CD4-positive, alpha-beta T cell treated with Interleukin-17A for 4 hours (primary cell): ENCODE data around the gene LYZL1.
"Not testable (repeated sequence)": the region's sequence is repeated elsewhere in the genome, so short reads cannot be mapped to it uniquely, and the experiment has no call there.

Experiments used
- DNase-seq: peaks from one replicate; pipeline ENCODE4 v3.0.0-alpha.2; 2020; ENCODE audit warnings: mixed read lengths

The LYZL1 gene

GRCh38 chr10:29337526-29337925 is 48.7 kb downstream of the LYZL1 start:
- DNase-seq = not testable (repeated sequence)

GRCh38 chr10:29343607-29344038 is 54.8 kb downstream of the LYZL1 start:
- DNase-seq = no peak

DNA sequence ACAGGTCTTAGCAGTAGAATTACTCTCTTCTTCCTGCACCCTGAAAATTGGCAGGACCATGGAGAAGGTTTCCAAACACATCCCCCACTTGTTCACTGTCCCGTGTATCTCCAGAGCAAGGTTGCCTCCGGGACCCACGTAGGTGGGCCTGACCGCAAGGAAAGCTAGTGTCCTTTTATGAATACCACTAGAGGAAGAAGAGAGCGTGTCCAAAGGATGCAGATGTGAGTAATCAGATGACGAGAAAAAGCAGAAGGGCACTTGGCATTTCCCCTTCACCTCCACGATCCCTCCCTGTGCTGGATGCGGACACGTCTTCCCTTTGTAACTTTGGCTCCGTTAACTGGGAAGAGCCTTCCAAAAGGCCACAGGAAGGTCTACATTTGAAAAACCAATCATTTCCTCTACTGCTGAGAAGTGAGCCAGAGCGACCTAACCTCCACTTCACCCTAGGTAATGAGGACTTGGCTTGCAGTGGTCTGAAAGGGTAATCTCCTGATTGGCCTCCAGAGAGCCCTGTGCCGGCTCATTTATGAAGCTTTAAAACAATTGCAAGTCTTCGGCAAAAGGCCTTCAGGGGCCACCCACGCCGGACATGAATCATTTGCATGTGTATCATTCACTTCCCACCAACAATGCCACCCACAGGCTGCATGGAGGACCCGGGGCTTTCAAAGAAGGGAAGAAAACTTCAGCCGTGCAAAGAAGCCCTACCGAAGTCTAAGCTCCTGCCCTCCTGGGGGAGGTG is 55.4 kb downstream of the LYZL1 start:
- no peak for DNase-seq

- no peak for DNase-seq
Observed at GRCh38 chr10:29345144-29345909, 56.5 kb downstream of the LYZL1 start.

DNA sequence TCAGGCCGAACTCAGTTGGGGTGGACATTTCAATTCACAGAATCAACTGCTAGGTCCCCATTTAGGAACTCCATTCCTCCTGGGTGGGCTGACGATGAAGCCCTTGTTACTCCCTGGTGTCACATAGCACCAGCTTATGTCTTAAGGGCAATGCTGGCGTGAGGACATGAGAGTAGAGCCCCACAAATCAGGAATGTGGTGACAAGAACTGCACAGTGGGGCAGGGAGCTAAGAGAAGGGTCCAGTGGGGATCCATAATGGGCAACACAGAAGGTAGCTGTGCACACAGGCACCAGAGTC is 57.0 kb downstream of the LYZL1 start:
- no peak for DNase-seq

DNA sequence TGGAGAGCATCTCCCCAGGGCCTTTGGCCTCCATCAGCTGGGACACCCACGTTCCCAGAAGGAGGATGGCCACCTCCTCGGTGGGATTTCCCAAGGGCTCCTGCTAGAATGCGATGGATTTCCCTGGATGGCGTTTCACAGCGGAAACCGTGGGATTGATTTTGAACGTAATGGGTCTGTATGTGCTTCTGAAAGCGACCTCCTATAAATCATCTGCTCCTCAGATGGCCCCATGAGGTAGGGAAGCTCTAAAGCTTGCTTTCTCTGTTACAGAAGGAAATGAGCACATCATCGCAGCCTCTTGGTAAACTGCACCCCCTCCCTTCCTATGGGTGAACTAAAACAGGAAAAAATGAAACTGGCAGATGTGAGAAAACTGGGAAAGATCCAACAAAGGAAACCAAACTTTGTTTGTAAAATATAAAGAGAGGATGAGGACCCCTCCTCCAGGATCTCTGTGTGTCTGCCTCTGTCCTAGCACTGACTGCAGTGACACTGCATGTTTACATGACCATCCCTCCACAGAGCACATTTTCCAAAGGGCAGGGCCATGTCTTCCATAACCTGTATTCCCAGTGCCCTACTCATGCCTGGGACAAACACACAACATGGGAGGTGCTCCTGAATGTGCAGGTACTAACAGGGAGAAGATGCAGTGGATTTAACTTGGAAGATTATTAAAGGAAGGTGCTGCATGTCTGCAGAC is 57.6 kb downstream of the LYZL1 start:
- no peak for DNase-seq

DNA sequence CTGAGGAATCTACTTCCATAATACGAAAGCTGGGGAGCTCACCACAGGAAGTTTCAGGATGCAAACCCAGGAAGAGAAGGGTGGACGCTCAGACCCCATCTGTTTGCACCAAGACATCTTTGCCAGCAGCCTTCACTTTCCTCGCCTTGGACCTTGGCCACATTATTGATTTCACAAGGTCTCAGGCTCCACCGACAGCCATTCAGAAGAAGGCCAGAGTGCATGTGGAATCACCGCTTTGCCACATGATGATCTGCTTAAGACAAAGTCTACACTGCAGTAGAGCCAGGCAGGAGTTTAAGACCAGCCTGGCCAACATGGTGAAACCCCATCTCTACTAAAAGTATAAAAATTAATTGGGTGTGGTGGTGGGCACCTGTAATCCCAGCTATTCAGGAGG is 60.0 kb downstream of the LYZL1 start:
- no peak for DNase-seq

GRCh38 chr10:29353305-29353704 is 64.4 kb downstream of the LYZL1 start:
- DNase-seq = no peak

DNA sequence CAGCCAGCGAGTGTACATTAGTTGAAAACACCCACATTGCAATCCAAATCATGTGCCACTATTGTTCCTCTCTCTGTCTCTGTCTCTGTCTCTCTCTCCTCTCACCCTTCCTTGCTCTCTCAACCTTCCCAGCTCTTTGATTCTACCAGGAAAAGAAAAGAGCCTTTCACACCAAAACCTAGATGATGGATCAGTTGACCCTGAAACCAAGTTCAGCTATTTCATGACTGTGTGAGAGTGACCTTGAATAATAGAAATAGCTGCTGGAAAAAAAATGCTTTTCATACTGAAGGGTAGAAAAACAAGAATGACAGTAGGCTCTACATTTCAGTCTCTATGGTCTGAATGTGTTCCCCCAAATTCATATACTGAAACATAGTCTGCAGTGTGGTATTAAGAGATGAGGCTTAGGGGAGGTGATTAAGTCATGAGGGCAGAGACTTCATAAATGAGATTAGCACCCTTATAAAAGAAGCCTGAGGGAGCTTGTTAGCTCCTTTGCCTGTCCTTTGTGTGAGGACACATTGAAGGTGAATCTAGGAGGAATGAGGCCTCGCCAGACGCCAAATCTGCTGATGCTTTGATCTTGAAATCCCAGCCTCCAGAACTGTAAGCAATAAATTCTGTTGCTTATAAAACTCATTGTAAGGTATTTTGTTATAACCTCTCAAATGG is 65.2 kb downstream of the LYZL1 start:
- DNase-seq = no peak

- DNase-seq = no peak
Observed at GRCh38 chr10:29355411-29355991, 66.6 kb downstream of the LYZL1 start.

GRCh38 chr10:29356931-29357330 is 68.1 kb downstream of the LYZL1 start:
- DNase-seq = no peak

- no peak for DNase-seq
Observed at GRCh38 chr10:29358010-29358616, 69.2 kb downstream of the LYZL1 start.

DNA sequence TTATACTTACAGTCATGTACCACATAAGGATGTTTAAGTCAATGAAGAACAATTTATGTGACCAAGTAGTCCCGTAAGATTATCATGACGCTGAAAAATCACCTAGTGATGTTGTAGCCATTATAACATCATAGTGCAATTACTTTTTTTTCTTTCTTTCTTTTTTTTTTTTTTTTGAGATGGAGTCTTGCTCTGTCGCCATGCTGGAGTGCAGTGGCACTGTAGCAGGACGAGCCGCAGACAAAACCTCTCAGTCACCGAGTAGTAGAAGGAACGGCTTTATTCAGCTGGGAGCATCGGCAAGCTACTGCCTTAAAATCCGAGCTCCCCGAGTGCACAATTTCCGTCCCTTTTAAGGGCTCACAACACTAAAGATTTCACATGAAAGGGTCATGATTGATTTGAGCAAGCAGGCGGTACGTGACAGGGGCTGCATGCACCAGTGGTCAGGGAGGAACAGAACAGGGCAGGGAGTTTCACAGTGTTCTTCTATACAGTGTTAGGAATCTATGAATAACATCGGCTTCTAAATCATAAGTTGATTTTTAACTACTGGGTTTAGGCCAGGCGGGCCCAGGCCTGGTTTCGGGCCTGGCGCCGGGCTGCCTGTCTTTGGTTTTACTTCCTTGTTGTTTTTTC is 71.5 kb downstream of the LYZL1 start:
- not testable (repeated sequence) for DNase-seq
